GM20000 (cell line): ENCODE data around the gene RBP5.

Experiments
- DNase-seq: peaks from one replicate; pipeline ENCODE4 v3.0.0; 2012; ENCODE audit warnings: low spot score
- TF ChIP-seq, protein P1 (sequence below): IDR thresholded peaks from 2 replicates; pipeline ENCODE4 v1.5.1; 2012; ENCODE audit warnings: mild to moderate bottlenecking, control low read depth; ENCODE audit errors: extremely low read depth, missing control alignments

Gene RBP5

GRCh38 chr12:7101047-7101693 lies 27.5 kb downstream of the RBP5 start:
- no peak for DNase-seq
- TF ChIP-seq, protein P1, sequence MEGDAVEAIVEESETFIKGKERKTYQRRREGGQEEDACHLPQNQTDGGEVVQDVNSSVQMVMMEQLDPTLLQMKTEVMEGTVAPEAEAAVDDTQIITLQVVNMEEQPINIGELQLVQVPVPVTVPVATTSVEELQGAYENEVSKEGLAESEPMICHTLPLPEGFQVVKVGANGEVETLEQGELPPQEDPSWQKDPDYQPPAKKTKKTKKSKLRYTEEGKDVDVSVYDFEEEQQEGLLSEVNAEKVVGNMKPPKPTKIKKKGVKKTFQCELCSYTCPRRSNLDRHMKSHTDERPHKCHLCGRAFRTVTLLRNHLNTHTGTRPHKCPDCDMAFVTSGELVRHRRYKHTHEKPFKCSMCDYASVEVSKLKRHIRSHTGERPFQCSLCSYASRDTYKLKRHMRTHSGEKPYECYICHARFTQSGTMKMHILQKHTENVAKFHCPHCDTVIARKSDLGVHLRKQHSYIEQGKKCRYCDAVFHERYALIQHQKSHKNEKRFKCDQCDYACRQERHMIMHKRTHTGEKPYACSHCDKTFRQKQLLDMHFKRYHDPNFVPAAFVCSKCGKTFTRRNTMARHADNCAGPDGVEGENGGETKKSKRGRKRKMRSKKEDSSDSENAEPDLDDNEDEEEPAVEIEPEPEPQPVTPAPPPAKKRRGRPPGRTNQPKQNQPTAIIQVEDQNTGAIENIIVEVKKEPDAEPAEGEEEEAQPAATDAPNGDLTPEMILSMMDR = no peak

- TF ChIP-seq, protein P1 = no peak
- DNase-seq = no peak
Measured at GRCh38 chr12:7100239-7100638, 28.4 kb downstream of the RBP5 start.

DNA sequence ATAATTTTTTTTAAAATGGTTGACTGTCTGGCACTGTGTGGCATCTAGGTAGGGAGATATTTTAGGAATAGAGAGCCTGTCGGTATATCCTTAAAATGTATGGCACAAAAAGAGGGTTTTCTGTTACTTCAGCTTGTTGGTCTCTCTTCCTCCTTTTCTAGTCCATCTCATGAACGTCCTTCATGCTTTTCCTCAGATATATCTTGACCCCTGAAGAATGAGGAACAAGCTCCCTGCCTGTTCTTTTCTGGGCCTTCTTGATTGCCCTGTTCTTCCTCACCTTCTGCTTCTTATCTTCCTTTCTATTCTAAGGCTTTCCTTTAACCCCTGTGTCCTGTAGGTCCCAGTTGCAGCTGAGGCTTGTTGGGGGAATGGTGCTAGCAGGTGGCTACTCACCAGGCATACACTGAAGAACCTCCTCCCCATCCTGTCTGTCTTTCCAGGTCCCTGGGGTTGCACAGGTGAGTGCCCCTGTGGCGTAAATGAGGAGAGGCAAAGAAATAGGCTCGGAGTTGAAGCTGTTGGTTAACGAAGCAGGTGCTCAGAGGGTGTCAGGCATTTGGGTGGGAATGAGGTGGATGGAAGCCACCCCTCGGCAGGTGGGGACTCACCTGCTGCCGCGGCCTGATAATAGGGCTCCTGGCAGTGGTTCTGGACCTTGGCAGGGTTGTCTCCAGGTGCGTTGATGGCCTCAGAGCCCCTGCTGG lies 29.2 kb downstream of the RBP5 start:
- DNase-seq = no peak
- TF ChIP-seq, protein P1 = no peak

GRCh38 chr12:7096979-7097378 lies 31.7 kb downstream of the RBP5 start:
- DNase-seq = no peak
- TF ChIP-seq, protein P1 = no peak

- TF ChIP-seq, protein P1 = no peak
- no peak for DNase-seq
Measured at GRCh38 chr12:7096006-7096932, 32.4 kb downstream of the RBP5 start.

- TF ChIP-seq, protein P1 = no peak
- DNase-seq = no peak
Measured at GRCh38 chr12:7093892-7094291, 34.8 kb downstream of the RBP5 start.
